Measurements from ENCODE around the gene CHSY3. TPM values are rescaled to one million over a fixed set of nuclear protein-coding genes. Genes with fewer than 3 reads are reported as not detected.

Gene CHSY3
- total RNA-seq, 2 donors from 2014 or later = 1.2 to 2.0 TPM

- DNase-seq = no peak
- peaks cover 5% of the 10 kb centered on the region for H3K27me3 Mint-ChIP-seq (ENCODE audit: insufficient read depth)
Observed at GRCh38 chr5:129912601-129913255, 8.5 kb downstream of the CHSY3 start.

GRCh38 chr5:129915415-129915814, 11.2 kb downstream of the CHSY3 start:
- no peak overlapping the region for H3K27ac ChIP-seq (ENCODE audit: low read depth, low read length)
- no peak for TF ChIP-seq CTCF (conservative IDR thresholded peaks at IDR 0.05)
- no peak for DNase-seq
- Mint-ChIP-seq H3K27me3 (ENCODE audit: insufficient read depth) (no peaks in the 10 kb centered on the region), H3K27ac (no peak overlapping the region), H3K36me3 (ENCODE audit: low read depth) (peaks cover 2% of the 10 kb centered on the region), H3K4me1 (no peaks in the 10 kb centered on the region), H3K9me3 (no peaks in the 10 kb centered on the region), H3K4me3 (no peak overlapping the region)
- H3K36me3 ChIP-seq (ENCODE audit: control insufficient read depth, insufficient read depth, low read length) = no peaks in the 10 kb centered on the region
- no peak overlapping the region for H3K9ac ChIP-seq (ENCODE audit: extremely low read depth, low read length, poor library complexity, severe bottlenecking)
- no peaks in the 10 kb centered on the region for H3K9me3 ChIP-seq (ENCODE audit: control insufficient read depth, low read length)
- H3K4me3 ChIP-seq (ENCODE audit: low read length) = no peak overlapping the region
- no peaks in the 10 kb centered on the region for H3K27me3 ChIP-seq (ENCODE audit: control insufficient read depth, insufficient read depth, low read length, poor library complexity, severe bottlenecking)
- WGBS, 2 experiments (ENCODE audit: insufficient coverage in 1 of 2, insufficient read length in 1 of 2) = 87 to 100% methylated on average over 1 to 2 of the region's 2 CpGs
- H3K4me1 ChIP-seq (ENCODE audit: control insufficient read depth, insufficient read depth, low read length) = no peaks in the 10 kb centered on the region

More at GRCh38 chr5:129912601-129913255, 8.5 kb downstream of the CHSY3 start:
- Histone ChIP-seq H3K27ac (ENCODE audit: low read depth, low read length) (no peak overlapping the region), H3K9ac (ENCODE audit: extremely low read depth, low read length, poor library complexity, severe bottlenecking) (no peak overlapping the region), H3K27me3 (ENCODE audit: control insufficient read depth, insufficient read depth, low read length, poor library complexity, severe bottlenecking) (peaks cover 2% of the 10 kb centered on the region), H3K9me3 (ENCODE audit: control insufficient read depth, low read length) (no peaks in the 10 kb centered on the region), H3K4me3 (ENCODE audit: low read length) (no peak overlapping the region), H3K4me1 (ENCODE audit: control insufficient read depth, insufficient read depth, low read length) (no peaks in the 10 kb centered on the region), H3K36me3 (ENCODE audit: control insufficient read depth, insufficient read depth, low read length) (no peaks in the 10 kb centered on the region)
- H3K4me1 Mint-ChIP-seq = no peaks in the 10 kb centered on the region
- no peak overlapping the region for H3K4me3 Mint-ChIP-seq
- H3K27ac Mint-ChIP-seq = no peak overlapping the region
- no peaks in the 10 kb centered on the region for H3K9me3 Mint-ChIP-seq
- no peak for TF ChIP-seq CTCF (conservative IDR thresholded peaks at IDR 0.05)
- 94 to 100% methylated on average over 1 of the region's 1 CpG for WGBS, 2 experiments (ENCODE audit: insufficient coverage in 1 of 2, insufficient read length in 1 of 2)
- no peaks in the 10 kb centered on the region for H3K36me3 Mint-ChIP-seq (ENCODE audit: low read depth)

GRCh38 chr5:129917224-129917623, 13.0 kb downstream of the CHSY3 start:
- no peak overlapping the region for H3K27ac ChIP-seq (ENCODE audit: low read depth, low read length)
- H3K9ac ChIP-seq (ENCODE audit: extremely low read depth, low read length, poor library complexity, severe bottlenecking) = no peak overlapping the region
- no peak for DNase-seq
- Mint-ChIP-seq H3K4me1 (no peaks in the 10 kb centered on the region), H3K9me3 (no peaks in the 10 kb centered on the region), H3K27me3 (ENCODE audit: insufficient read depth) (no peaks in the 10 kb centered on the region), H3K36me3 (ENCODE audit: low read depth) (peaks cover 2% of the 10 kb centered on the region), H3K4me3 (no peak overlapping the region), H3K27ac (no peak overlapping the region)
- H3K4me3 ChIP-seq (ENCODE audit: low read length) = no peak overlapping the region
- H3K4me1 ChIP-seq (ENCODE audit: control insufficient read depth, insufficient read depth, low read length) = no peaks in the 10 kb centered on the region
- WGBS, 2 experiments (ENCODE audit: insufficient coverage in 1 of 2, insufficient read length in 1 of 2) = 80% methylated on average over 1 of the region's 1 CpG; no CpG with 5 or more reads in 1 of the 2 experiments
- no peak for TF ChIP-seq CTCF (conservative IDR thresholded peaks at IDR 0.05)
- H3K36me3 ChIP-seq (ENCODE audit: control insufficient read depth, insufficient read depth, low read length) = no peaks in the 10 kb centered on the region
- no peaks in the 10 kb centered on the region for H3K27me3 ChIP-seq (ENCODE audit: control insufficient read depth, insufficient read depth, low read length, poor library complexity, severe bottlenecking)
- no peaks in the 10 kb centered on the region for H3K9me3 ChIP-seq (ENCODE audit: control insufficient read depth, low read length)

All from endodermal cell (in vitro differentiated cells).